Activated T-cell treated with anti-CD3 and anti-CD28 coated beads for 24 hours (primary cell): Measurements from ENCODE around the gene ABHD12B.
A peak's percentile ranks its signal among the peaks of the same experiment; 100 is the strongest.

Experiments used
- DNase-seq: peaks from one replicate; pipeline ENCODE4 v3.0.0-alpha.2; 2020; ENCODE audit warnings: low read depth

The ABHD12B gene

GRCh38 chr14:50839048-50839447 is 32.8 kb upstream of the ABHD12B start:
- no peak for DNase-seq

- no peak for DNase-seq
Observed at GRCh38 chr14:50839691-50840090, 32.2 kb upstream of the ABHD12B start.

GRCh38 chr14:50844391-50844790 is 27.5 kb upstream of the ABHD12B start:
- no peak for DNase-seq

- DNase-seq, result no peak
Observed at GRCh38 chr14:50845166-50845565, 26.7 kb upstream of the ABHD12B start.

- DNase-seq, result no peak
Observed at GRCh38 chr14:50846226-50846880, 25.5 kb upstream of the ABHD12B start.

GRCh38 chr14:50853891-50854290 is 18.0 kb upstream of the ABHD12B start:
- no peak for DNase-seq

- DNase-seq, result no peak
Observed at GRCh38 chr14:50854521-50854920, 17.3 kb upstream of the ABHD12B start.

GRCh38 chr14:50855558-50855957 is 16.3 kb upstream of the ABHD12B start:
- DNase-seq, result no peak

GRCh38 chr14:50856660-50857059 is 15.2 kb upstream of the ABHD12B start:
- no peak for DNase-seq

- no peak for DNase-seq
Observed at GRCh38 chr14:50859296-50859624, 12.6 kb upstream of the ABHD12B start.

GRCh38 chr14:50860478-50861086 is 11.3 kb upstream of the ABHD12B start:
- peak; percentile 82 for DNase-seq

- no peak for DNase-seq
Observed at GRCh38 chr14:50862036-50862570, 9.8 kb upstream of the ABHD12B start.

GRCh38 chr14:50864237-50864636 is 7.6 kb upstream of the ABHD12B start:
- DNase-seq, result no peak

GRCh38 chr14:50864946-50865345 is 6.9 kb upstream of the ABHD12B start:
- DNase-seq, result no peak

GRCh38 chr14:50865391-50866076 is 6.3 kb upstream of the ABHD12B start:
- no peak for DNase-seq

- DNase-seq, result no peak
Observed at GRCh38 chr14:50871228-50871627, 625 bp upstream of the ABHD12B start.

- DNase-seq, result no peak
Observed at GRCh38 chr14:50874757-50875156, 2.9 kb downstream of the ABHD12B start.

GRCh38 chr14:50875359-50876070 is 3.7 kb downstream of the ABHD12B start:
- DNase-seq, result peak; percentile 51

- no peak for DNase-seq
Observed at GRCh38 chr14:50882932-50883826, 11.3 kb downstream of the ABHD12B start.

- DNase-seq, result no peak
Observed at GRCh38 chr14:50883827-50884197, 12.0 kb downstream of the ABHD12B start.

- no peak for DNase-seq
Observed at GRCh38 chr14:50887476-50887875, 15.6 kb downstream of the ABHD12B start.

- no peak for DNase-seq
Observed at GRCh38 chr14:50892255-50892654, 20.4 kb downstream of the ABHD12B start.
